Liver (tissue), 9 donors: ENCODE results near the gene PNPLA2. TPM values are rescaled to one million over a fixed set of nuclear protein-coding genes. Genes with fewer than 3 reads are reported as not detected.

Experiments used
- DNase-seq: peaks from one replicate; pipeline ENCODE4 v3.0.0-alpha.2; 2017; ENCODE audit warnings: low spot score
- H3K27ac ChIP-seq, 2 donors: one replicate each; pipeline ENCODE4 v1.7.0; 2013; ENCODE audit warnings: inconsistent platforms in 2 of 2, low read length in 2 of 2, control low read depth in 1 of 2, low read depth in 1 of 2, mild to moderate bottlenecking in 1 of 2
- H3K27me3 ChIP-seq, 4 donors: one replicate each; pipeline versions ENCODE4 v1.6.1 to v1.7.0; 2013; ENCODE audit warnings: low read length in 3 of 4, inconsistent platforms in 1 of 4, mild to moderate bottlenecking in 1 of 4, moderate library complexity in 1 of 4; ENCODE audit not compliant: control insufficient read depth in 4 of 4, insufficient read depth in 4 of 4
- H3K36me3 ChIP-seq, 4 donors: one replicate each; pipeline versions ENCODE4 v1.6.1 to v1.7.0; 2013; ENCODE audit warnings: low read length in 3 of 4, mild to moderate bottlenecking in 3 of 4, low read depth in 1 of 4, moderate library complexity in 1 of 4; ENCODE audit not compliant: control insufficient read depth in 4 of 4, insufficient read depth in 3 of 4
- H3K4me1 ChIP-seq, 4 donors: one replicate each; pipeline versions ENCODE4 v1.6.1 to v1.7.0; 2013; ENCODE audit warnings: low read length in 3 of 4, mild to moderate bottlenecking in 3 of 4, moderate library complexity in 1 of 4; ENCODE audit not compliant: control insufficient read depth in 4 of 4, insufficient read depth in 4 of 4
- H3K4me3 ChIP-seq, 3 donors: one replicate each; pipeline versions ENCODE4 v1.6.1 to v1.7.0; 2013; ENCODE audit warnings: low read length in 3 of 3, control low read depth in 1 of 3, low read depth in 1 of 3, mild to moderate bottlenecking in 1 of 3
- H3K9ac ChIP-seq, 2 donors: one replicate each; pipeline ENCODE4 v1.7.0; 2013; ENCODE audit warnings: low read length in 2 of 2, mild to moderate bottlenecking in 2 of 2, moderate library complexity in 2 of 2, control low read depth in 1 of 2, low read depth in 1 of 2
- H3K9me3 ChIP-seq, 4 donors: one replicate each; pipeline versions ENCODE4 v1.6.1 to v1.7.0; 2013; ENCODE audit warnings: low read length in 3 of 4; ENCODE audit not compliant: control insufficient read depth in 4 of 4
- EGR1 ChIP-seq, 2 donors: IDR thresholded peaks; 2 replicates each; pipeline ENCODE4 v1.6.1; 2016 to 2018; ENCODE audit warnings: antibody characterized with exemption in 2 of 2, low read depth in 2 of 2
- FOXA1 ChIP-seq: IDR thresholded peaks from 2 replicates; pipeline ENCODE4 v1.6.1; 2016; ENCODE audit warnings: antibody characterized with exemption
- FOXA2 ChIP-seq: IDR thresholded peaks from 2 replicates; pipeline ENCODE4 v1.6.1; 2016; ENCODE audit warnings: antibody characterized with exemption
- GABPA ChIP-seq, 2 donors: IDR thresholded peaks in 1 of 2; conservative IDR thresholded peaks in 1 of 2; 2 replicates each; pipeline ENCODE4 v1.6.1; 2016; ENCODE audit warnings: antibody characterized with exemption in 2 of 2, mild to moderate bottlenecking in 1 of 2, moderate library complexity in 1 of 2
- HNF4A ChIP-seq, 2 donors: conservative IDR thresholded peaks; 2 replicates each; pipeline ENCODE4 v1.6.1; 2016; ENCODE audit warnings: antibody characterized with exemption in 2 of 2, mild to moderate bottlenecking in 2 of 2
- HNF4G ChIP-seq: IDR thresholded peaks from 2 replicates; pipeline ENCODE4 v1.6.1; 2016; ENCODE audit warnings: antibody characterized with exemption
- JUND ChIP-seq, 2 donors: IDR thresholded peaks; 2 replicates each; pipeline ENCODE4 v1.6.1; 2016; ENCODE audit warnings: antibody characterized with exemption in 2 of 2
- NR2F2 ChIP-seq: IDR thresholded peaks from 2 replicates; pipeline ENCODE4 v1.6.1; 2016; ENCODE audit warnings: antibody characterized with exemption
- RAD21 ChIP-seq, 2 donors: IDR thresholded peaks; 2 replicates each; pipeline ENCODE4 v1.6.1; 2016; ENCODE audit warnings: antibody characterized with exemption in 2 of 2, mild to moderate bottlenecking in 2 of 2
- RXRA ChIP-seq, 2 donors: IDR thresholded peaks; 2 replicates each; pipeline ENCODE4 v1.6.1; 2017 to 2018; ENCODE audit warnings: antibody characterized with exemption in 2 of 2, mild to moderate bottlenecking in 1 of 2
- SP1 ChIP-seq: IDR thresholded peaks from 2 replicates; pipeline ENCODE4 v1.6.1; 2018; ENCODE audit warnings: antibody characterized with exemption, mild to moderate bottlenecking
- TAF1 ChIP-seq: conservative IDR thresholded peaks from 2 replicates; pipeline ENCODE4 v1.6.1; 2016; ENCODE audit warnings: antibody characterized with exemption, mild to moderate bottlenecking
- YY1 ChIP-seq: IDR thresholded peaks from 2 replicates; pipeline ENCODE4 v1.6.1; 2016; ENCODE audit warnings: antibody characterized with exemption, mild to moderate bottlenecking
- WGBS: extraction: QIAGEN DNeasy Blood & Tissue Kit; methylation state at CpG from one replicate; pipeline ENCODE4 v1.1.7; 2013; 5-methylcytosine and 5-hydroxymethylcytosine counted together
- polyA plus RNA-seq, 2 donors: library from polyadenylated mRNA; stranded (reverse) in 1 of 2; unstranded in 1 of 2; fragments of 200-250 nt in 1 of 2; fragments of >200 nt in 1 of 2; fragmentation: Nextera tagmentation in 1 of 2; extraction: Ambion mirVana in 1 of 2; gene quantifications; one replicate each; pipeline versions ENCODE4 v1.2.1 to v1.2.3, GENCODE V29; 2013 to 2015
- total RNA-seq, 2 donors: library from RNA; depleted of rRNA; stranded (reverse); fragments of >200 nt; gene quantifications; one replicate each; pipeline ENCODE4 v1.2.3, GENCODE V29; 2014
- TF ChIP-seq, protein P1 (sequence below): IDR thresholded peaks from 2 replicates; pipeline ENCODE4 v1.6.1; 2016; ENCODE audit warnings: antibody characterized with exemption
- TF ChIP-seq, protein P2 (sequence below): fragments of 150-350 bp; IDR thresholded peaks from 2 replicates; pipeline ENCODE4 v1.5.1; 2017; ENCODE audit warnings: improper control_type of control experiment, low read depth, low read length; ENCODE audit not compliant: missing input control
- TF ChIP-seq, protein P3 (sequence below): IDR thresholded peaks from 2 replicates; pipeline ENCODE4 v1.6.1; 2016; ENCODE audit warnings: antibody characterized with exemption
- TF ChIP-seq, protein P4 (sequence below): IDR thresholded peaks from 2 replicates; pipeline ENCODE4 v1.6.1; 2016; ENCODE audit warnings: antibody characterized with exemption
- TF ChIP-seq, protein P5 (sequence below): IDR thresholded peaks from 2 replicates; pipeline ENCODE4 v1.6.1; 2016; ENCODE audit warnings: antibody characterized with exemption, mild to moderate bottlenecking
- donor health status: healthy.
- donor health status: healthy.
- donor health status: healthy.
- donor health status: healthy.
- donor health status: healthy.

The PNPLA2 gene
- total and polyA plus RNA-seq, 4 donors = 13.7 to 58.9 (median 27.2) TPM

DNA sequence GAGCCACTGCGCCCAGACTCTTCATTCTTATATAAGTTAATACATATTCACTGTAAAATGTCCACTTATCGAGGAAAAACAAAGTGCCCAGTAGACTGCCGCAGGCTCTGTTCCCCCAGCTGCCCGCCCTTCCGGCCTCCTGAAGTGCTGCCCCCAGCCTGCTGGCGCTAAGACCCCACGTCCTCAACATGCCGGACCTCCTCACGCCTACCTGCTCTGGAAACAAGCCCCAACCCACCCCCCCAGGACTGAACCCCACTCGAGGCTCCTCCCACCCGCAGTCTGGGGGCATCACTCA, 42.5 kb upstream of the PNPLA2 start:
- 58% methylated on average over 11 of the region's 11 CpGs for WGBS
- Histone ChIP-seq H3K9me3 (no peaks in the 10 kb centered on the region), H3K4me1 (peaks cover 13 to 37% (median 21%) of the 10 kb centered on the region in 4 donors), H3K27me3 (no peaks in the 10 kb centered on the region), H3K27ac (no peak overlapping the region), H3K4me3 (peak overlapping the region in 2 of 3 donors; percentile 75 to 95), H3K9ac (peak overlapping the region in 1 of 2 donors; percentile 32), H3K36me3 (peaks cover 0 to 16% (median 7%) of the 10 kb centered on the region in 4 donors)
- DNase-seq = no peak
- no peak for TF ChIP-seq RAD21 (IDR thresholded peaks at IDR 0.05)
- no peak for TF ChIP-seq GABPA (IDR thresholded peaks at IDR 0.05 in 1 of 2, conservative IDR thresholded peaks at IDR 0.05 in 1 of 2)
- no peak for TF ChIP-seq FOXA1
- TF ChIP-seq FOXA2 = no peak
- no peak for TF ChIP-seq JUND (IDR thresholded peaks at IDR 0.05)
- TF ChIP-seq, protein P1, sequence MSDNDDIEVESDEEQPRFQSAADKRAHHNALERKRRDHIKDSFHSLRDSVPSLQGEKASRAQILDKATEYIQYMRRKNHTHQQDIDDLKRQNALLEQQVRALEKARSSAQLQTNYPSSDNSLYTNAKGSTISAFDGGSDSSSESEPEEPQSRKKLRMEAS = no peak
- TF ChIP-seq SP1 = no peak
- no peak for TF ChIP-seq HNF4A (conservative IDR thresholded peaks at IDR 0.05)
- no peak for TF ChIP-seq YY1
- no peak for TF ChIP-seq RXRA (IDR thresholded peaks at IDR 0.05)
- no peak for TF ChIP-seq TAF1
- TF ChIP-seq, protein P2, sequence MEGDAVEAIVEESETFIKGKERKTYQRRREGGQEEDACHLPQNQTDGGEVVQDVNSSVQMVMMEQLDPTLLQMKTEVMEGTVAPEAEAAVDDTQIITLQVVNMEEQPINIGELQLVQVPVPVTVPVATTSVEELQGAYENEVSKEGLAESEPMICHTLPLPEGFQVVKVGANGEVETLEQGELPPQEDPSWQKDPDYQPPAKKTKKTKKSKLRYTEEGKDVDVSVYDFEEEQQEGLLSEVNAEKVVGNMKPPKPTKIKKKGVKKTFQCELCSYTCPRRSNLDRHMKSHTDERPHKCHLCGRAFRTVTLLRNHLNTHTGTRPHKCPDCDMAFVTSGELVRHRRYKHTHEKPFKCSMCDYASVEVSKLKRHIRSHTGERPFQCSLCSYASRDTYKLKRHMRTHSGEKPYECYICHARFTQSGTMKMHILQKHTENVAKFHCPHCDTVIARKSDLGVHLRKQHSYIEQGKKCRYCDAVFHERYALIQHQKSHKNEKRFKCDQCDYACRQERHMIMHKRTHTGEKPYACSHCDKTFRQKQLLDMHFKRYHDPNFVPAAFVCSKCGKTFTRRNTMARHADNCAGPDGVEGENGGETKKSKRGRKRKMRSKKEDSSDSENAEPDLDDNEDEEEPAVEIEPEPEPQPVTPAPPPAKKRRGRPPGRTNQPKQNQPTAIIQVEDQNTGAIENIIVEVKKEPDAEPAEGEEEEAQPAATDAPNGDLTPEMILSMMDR = no peak
- TF ChIP-seq HNF4G = no peak
- no peak for TF ChIP-seq NR2F2
- TF ChIP-seq, protein P3, sequence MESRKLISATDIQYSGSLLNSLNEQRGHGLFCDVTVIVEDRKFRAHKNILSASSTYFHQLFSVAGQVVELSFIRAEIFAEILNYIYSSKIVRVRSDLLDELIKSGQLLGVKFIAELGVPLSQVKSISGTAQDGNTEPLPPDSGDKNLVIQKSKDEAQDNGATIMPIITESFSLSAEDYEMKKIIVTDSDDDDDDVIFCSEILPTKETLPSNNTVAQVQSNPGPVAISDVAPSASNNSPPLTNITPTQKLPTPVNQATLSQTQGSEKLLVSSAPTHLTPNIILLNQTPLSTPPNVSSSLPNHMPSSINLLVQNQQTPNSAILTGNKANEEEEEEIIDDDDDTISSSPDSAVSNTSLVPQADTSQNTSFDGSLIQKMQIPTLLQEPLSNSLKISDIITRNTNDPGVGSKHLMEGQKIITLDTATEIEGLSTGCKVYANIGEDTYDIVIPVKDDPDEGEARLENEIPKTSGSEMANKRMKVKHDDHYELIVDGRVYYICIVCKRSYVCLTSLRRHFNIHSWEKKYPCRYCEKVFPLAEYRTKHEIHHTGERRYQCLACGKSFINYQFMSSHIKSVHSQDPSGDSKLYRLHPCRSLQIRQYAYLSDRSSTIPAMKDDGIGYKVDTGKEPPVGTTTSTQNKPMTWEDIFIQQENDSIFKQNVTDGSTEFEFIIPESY = no peak
- TF ChIP-seq EGR1 (IDR thresholded peaks at IDR 0.05; ENCODE audit: low read depth in 2 of 2) = no peak

DNA sequence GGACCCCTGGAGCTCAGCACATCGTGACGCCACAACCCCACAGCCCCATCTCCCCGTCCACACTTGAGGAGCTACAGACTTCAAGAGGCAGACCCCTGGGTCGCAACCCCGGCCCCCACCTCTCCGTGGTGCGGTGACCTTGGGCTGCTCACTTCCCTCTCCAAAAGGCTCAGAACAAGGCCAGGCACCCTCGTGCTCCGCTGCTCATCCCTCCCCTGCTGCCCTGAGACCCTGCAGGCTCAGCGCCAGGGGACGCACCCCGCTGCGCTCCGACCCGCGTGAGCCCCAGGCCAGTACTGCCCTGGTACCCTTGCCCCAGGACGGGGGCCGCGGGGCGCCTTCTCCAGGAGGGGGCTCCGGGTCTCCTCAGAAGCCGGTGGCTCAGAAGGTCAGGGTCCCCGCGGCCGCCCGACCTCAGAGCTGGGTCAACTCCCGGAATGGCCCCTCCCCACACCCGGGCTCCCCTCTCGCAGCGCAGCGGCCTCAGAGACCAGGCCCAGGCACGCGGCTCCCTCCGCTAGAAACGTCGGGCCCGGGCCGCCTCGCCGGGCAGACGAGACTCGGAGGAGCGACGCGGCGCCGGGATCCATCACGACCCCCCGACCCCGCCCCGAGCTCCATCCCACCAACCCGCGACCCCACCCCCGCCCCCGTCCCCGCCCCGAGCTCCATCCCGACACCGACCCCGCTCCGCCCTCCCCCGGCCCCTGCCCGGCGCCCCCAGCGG, 42.0 kb upstream of the PNPLA2 start:
- Histone ChIP-seq H3K9me3 (no peaks in the 10 kb centered on the region), H3K27me3 (no peaks in the 10 kb centered on the region), H3K36me3 (peaks cover 0 to 12% (median 7%) of the 10 kb centered on the region in 4 donors), H3K4me3 (peak overlapping the region; percentile 72 to 95 (median 75)), H3K4me1 (peaks cover 13 to 37% (median 21%) of the 10 kb centered on the region in 4 donors), H3K27ac (peak overlapping the region; percentile 70 to 77), H3K9ac (peak overlapping the region in 1 of 2 donors; percentile 32)
- WGBS = 3% methylated on average over 65 of the region's 65 CpGs
- TF ChIP-seq, protein P2 = no peak
- TF ChIP-seq FOXA1 (no peak), GABPA (IDR thresholded peaks at IDR 0.05 in 1 of 2, conservative IDR thresholded peaks at IDR 0.05 in 1 of 2) (no peak), RXRA (IDR thresholded peaks at IDR 0.05) (no peak), SP1 (no peak), JUND (IDR thresholded peaks at IDR 0.05) (no peak), EGR1 (IDR thresholded peaks at IDR 0.05; ENCODE audit: low read depth in 2 of 2) (no peak), RAD21 (IDR thresholded peaks at IDR 0.05) (no peak), HNF4A (conservative IDR thresholded peaks at IDR 0.05) (no peak), YY1 (no peak), NR2F2 (no peak)
- TF ChIP-seq, protein P3 = no peak
- TF ChIP-seq, protein P4, sequence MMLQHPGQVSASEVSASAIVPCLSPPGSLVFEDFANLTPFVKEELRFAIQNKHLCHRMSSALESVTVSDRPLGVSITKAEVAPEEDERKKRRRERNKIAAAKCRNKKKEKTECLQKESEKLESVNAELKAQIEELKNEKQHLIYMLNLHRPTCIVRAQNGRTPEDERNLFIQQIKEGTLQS = no peak
- TF ChIP-seq, protein P5, sequence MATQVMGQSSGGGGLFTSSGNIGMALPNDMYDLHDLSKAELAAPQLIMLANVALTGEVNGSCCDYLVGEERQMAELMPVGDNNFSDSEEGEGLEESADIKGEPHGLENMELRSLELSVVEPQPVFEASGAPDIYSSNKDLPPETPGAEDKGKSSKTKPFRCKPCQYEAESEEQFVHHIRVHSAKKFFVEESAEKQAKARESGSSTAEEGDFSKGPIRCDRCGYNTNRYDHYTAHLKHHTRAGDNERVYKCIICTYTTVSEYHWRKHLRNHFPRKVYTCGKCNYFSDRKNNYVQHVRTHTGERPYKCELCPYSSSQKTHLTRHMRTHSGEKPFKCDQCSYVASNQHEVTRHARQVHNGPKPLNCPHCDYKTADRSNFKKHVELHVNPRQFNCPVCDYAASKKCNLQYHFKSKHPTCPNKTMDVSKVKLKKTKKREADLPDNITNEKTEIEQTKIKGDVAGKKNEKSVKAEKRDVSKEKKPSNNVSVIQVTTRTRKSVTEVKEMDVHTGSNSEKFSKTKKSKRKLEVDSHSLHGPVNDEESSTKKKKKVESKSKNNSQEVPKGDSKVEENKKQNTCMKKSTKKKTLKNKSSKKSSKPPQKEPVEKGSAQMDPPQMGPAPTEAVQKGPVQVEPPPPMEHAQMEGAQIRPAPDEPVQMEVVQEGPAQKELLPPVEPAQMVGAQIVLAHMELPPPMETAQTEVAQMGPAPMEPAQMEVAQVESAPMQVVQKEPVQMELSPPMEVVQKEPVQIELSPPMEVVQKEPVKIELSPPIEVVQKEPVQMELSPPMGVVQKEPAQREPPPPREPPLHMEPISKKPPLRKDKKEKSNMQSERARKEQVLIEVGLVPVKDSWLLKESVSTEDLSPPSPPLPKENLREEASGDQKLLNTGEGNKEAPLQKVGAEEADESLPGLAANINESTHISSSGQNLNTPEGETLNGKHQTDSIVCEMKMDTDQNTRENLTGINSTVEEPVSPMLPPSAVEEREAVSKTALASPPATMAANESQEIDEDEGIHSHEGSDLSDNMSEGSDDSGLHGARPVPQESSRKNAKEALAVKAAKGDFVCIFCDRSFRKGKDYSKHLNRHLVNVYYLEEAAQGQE = no peak
- no peak for DNase-seq
